Subcutaneous abdominal adipose tissue (tissue), 5 donors: ENCODE results near the gene CMTM8.

ENCODE experiments used
- H3K27ac ChIP-seq: one replicate; pipeline ENCODE4 v1.7.0; 2013; ENCODE audit warnings: low read depth, mild to moderate bottlenecking, inconsistent platforms, low read length, moderate library complexity
- H3K27me3 ChIP-seq, 5 donors: one replicate each; pipeline ENCODE4 v1.7.0; 2013; ENCODE audit warnings: low read length in 5 of 5, inconsistent platforms in 1 of 5; ENCODE audit not compliant: control insufficient read depth in 5 of 5, insufficient read depth in 4 of 5
- H3K36me3 ChIP-seq, 5 donors: one replicate each; pipeline ENCODE4 v1.7.0; 2013; ENCODE audit warnings: low read length in 5 of 5; ENCODE audit not compliant: control insufficient read depth in 5 of 5, insufficient read depth in 5 of 5
- H3K4me1 ChIP-seq, 5 donors: one replicate each; pipeline ENCODE4 v1.7.0; 2013; ENCODE audit warnings: low read length in 5 of 5, mild to moderate bottlenecking in 3 of 5, moderate library complexity in 1 of 5; ENCODE audit not compliant: control insufficient read depth in 5 of 5, insufficient read depth in 5 of 5
- H3K4me3 ChIP-seq, 5 donors: one replicate each; pipeline ENCODE4 v1.7.0; 2013; ENCODE audit warnings: low read length in 5 of 5, low read depth in 1 of 5
- H3K9ac ChIP-seq, 5 donors: one replicate each; pipeline ENCODE4 v1.7.0; 2013; ENCODE audit warnings: low read length in 5 of 5, mild to moderate bottlenecking in 4 of 5, moderate library complexity in 3 of 5
- H3K9me3 ChIP-seq, 5 donors: one replicate each; pipeline ENCODE4 v1.7.0; 2013; ENCODE audit warnings: low read length in 5 of 5; ENCODE audit not compliant: control insufficient read depth in 5 of 5
- donor health status: healthy.
- donor health status: healthy.
- donor health status: healthy.
- donor health status: healthy.
- donor health status: healthy.

CMTM8 gene

DNA sequence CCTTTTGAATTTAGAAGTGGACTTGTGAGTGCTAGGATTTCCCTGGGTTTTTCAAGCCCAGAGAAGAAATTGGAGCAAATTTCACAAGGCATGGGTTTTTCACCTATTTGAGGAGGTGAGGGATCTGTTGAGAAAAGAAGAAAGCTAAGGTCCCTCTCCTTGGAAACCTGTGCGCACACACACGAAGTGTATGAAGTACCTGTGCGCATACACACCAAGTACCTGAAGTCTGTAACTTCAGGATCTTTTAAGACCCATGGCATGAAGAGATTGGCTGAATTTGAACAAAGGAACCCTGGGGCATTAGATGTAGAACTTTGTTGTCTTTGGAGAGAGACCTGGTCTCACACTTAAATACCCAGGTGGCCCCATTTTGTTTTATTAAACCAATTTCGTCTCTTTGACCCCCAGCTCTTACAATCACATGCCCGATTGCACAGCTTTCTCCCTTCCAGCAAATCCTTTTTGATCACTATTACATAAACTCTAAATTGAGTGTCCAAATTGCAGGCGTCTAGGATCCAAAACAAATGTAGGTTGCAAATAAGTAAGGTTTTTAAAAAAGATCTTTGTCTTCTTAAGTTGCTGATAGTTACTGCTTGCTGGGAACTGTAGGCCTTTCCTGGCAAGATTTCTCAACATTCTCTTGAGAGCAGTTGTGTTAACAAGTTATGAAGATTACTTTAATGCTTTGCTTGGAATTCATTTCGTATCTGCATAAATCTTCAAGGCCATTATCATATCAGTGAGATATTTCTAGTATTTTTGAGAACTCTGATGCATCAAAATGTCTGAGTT is 64.3 kb downstream of the CMTM8 start:
- no peaks in the 10 kb centered on the region for H3K36me3 ChIP-seq
- no peaks in the 10 kb centered on the region for H3K27me3 ChIP-seq
- H3K4me3 ChIP-seq = no peak overlapping the region
- no peak overlapping the region for H3K9ac ChIP-seq
- H3K4me1 ChIP-seq = peaks cover 0 to 31% (median 22%) of the 10 kb centered on the region in 5 donors
- no peaks in the 10 kb centered on the region for H3K9me3 ChIP-seq
- H3K27ac ChIP-seq = peak overlapping the region; percentile 20

DNA sequence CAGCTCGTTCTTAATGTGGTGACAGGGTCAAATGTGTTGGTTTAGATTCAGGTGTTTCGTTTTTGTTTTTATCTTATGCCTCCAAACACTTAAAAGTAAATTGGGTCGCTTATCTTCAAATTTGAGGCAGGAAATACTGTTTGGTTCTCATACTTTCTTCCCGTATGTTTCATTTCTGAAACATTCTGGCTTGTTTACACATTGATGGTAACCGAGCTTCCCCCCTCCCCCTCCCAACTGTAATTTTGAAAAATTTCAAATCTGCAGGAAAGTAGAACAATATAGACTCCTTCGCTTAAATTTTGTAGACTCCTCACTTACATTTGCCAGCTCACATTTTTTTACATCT is 64.9 kb downstream of the CMTM8 start:
- Histone ChIP-seq H3K4me3 (no peak overlapping the region), H3K4me1 (peaks cover 0 to 31% (median 22%) of the 10 kb centered on the region in 5 donors), H3K9me3 (no peaks in the 10 kb centered on the region), H3K36me3 (no peaks in the 10 kb centered on the region), H3K27me3 (no peaks in the 10 kb centered on the region), H3K9ac (no peak overlapping the region), H3K27ac (peak overlapping the region; percentile 1)

DNA sequence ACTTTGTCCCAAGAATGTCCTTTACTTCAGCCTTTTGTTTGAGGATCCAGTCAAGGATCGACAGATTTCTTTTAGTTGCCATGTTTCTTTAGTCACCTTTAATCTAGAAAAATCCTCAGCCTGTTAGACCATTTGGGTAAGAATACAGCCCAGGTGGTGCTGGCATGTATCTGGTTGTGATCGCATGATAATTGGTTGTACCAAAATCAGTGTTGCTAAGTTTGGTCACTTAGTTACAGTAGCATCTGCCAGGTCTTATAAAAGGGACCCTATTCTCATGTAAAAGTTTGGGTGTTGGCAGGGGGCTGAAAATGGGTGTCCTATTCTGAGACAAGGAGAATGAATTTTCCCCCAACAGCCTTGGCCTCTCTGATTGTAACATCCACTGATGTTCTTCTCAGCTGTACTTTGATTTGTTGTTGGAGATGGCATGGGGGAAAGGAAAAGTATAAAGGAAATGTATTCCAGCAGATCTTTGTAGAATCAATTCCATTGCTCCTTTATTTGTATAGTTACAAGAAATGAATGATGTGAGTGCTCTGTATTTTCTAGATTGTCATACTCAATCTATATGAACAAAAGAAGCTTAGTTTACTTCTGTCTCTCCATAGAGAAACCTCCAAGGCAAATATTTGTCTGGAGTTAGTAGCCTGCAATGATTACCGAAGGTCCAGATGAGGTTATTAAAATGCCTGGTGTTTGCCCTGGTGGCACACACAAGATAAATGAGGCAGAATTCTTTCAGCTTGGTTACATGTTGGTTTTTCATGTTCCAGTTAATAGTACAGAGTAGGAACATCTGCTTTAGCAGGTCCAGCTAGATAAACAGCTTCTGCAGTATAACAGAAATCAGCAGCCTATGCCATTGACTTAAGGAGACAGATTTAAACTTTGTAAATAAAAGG is 65.7 kb downstream of the CMTM8 start:
- H3K27ac ChIP-seq = no peak overlapping the region
- no peak overlapping the region for H3K9ac ChIP-seq
- no peak overlapping the region for H3K4me3 ChIP-seq
- H3K27me3 ChIP-seq = no peaks in the 10 kb centered on the region
- no peaks in the 10 kb centered on the region for H3K36me3 ChIP-seq
- H3K9me3 ChIP-seq = no peaks in the 10 kb centered on the region
- peaks cover 0 to 31% (median 22%) of the 10 kb centered on the region in 5 donors for H3K4me1 ChIP-seq

GRCh38 chr3:32305361-32305876 is 66.9 kb downstream of the CMTM8 start:
- Histone ChIP-seq H3K4me3 (no peak overlapping the region), H3K36me3 (no peaks in the 10 kb centered on the region), H3K9me3 (no peaks in the 10 kb centered on the region), H3K9ac (no peak overlapping the region), H3K4me1 (peaks cover 0 to 38% (median 31%) of the 10 kb centered on the region in 5 donors), H3K27ac (peak overlapping the region; percentile 24), H3K27me3 (no peaks in the 10 kb centered on the region)

DNA sequence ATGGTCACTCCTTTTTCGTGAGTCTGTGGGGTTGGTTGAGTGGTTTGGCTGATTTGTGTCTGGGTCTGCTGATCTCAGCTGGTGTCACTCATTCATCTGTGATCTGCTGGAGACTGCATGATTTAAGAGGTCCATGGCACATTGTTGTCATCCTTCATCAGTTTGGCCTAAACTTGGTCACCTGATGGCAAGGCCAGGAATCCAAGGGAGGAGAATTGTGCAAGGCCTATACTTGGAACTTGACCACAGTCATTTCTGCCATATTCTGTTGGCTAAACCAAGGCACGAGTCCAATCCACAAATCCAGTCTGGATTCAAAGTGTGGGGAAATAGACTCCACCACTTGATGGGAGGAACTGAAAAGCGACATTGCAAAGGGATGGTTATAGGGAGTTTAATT is 67.6 kb downstream of the CMTM8 start:
- Histone ChIP-seq H3K27ac (no peak overlapping the region), H3K27me3 (no peaks in the 10 kb centered on the region), H3K36me3 (no peaks in the 10 kb centered on the region), H3K4me3 (no peak overlapping the region), H3K9ac (no peak overlapping the region), H3K9me3 (no peaks in the 10 kb centered on the region), H3K4me1 (peaks cover 0 to 44% (median 32%) of the 10 kb centered on the region in 5 donors)

- Histone ChIP-seq H3K27ac (no peak overlapping the region), H3K9me3 (no peaks in the 10 kb centered on the region), H3K27me3 (no peaks in the 10 kb centered on the region), H3K4me3 (no peak overlapping the region), H3K36me3 (no peaks in the 10 kb centered on the region), H3K9ac (no peak overlapping the region), H3K4me1 (peaks cover 0 to 47% (median 32%) of the 10 kb centered on the region in 5 donors)
Observed at GRCh38 chr3:32307591-32307990, 69.1 kb downstream of the CMTM8 start.

DNA sequence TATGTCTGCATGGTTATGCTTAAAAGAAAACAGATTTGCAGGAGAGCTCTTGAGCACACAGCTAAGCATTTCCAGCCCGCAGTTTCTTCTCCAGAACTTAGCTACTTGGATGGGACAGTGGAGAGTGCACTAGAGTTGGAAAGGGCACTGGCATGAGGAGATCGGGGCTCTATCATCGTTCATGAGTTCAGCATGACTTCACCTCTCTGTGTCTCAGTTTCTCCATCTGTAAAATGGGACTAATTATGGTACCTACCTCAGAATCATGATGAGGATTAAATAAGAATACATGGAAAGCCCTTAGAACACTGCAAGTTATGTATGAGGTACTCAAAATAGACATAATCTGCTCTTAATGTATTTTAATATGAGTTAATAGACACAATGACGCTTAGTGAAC is 69.9 kb downstream of the CMTM8 start:
- H3K36me3 ChIP-seq = no peaks in the 10 kb centered on the region
- H3K4me3 ChIP-seq = no peak overlapping the region
- H3K4me1 ChIP-seq = peaks cover 0 to 39% (median 25%) of the 10 kb centered on the region in 5 donors
- no peak overlapping the region for H3K9ac ChIP-seq
- H3K27me3 ChIP-seq = no peaks in the 10 kb centered on the region
- no peak overlapping the region for H3K27ac ChIP-seq
- H3K9me3 ChIP-seq = no peaks in the 10 kb centered on the region

DNA sequence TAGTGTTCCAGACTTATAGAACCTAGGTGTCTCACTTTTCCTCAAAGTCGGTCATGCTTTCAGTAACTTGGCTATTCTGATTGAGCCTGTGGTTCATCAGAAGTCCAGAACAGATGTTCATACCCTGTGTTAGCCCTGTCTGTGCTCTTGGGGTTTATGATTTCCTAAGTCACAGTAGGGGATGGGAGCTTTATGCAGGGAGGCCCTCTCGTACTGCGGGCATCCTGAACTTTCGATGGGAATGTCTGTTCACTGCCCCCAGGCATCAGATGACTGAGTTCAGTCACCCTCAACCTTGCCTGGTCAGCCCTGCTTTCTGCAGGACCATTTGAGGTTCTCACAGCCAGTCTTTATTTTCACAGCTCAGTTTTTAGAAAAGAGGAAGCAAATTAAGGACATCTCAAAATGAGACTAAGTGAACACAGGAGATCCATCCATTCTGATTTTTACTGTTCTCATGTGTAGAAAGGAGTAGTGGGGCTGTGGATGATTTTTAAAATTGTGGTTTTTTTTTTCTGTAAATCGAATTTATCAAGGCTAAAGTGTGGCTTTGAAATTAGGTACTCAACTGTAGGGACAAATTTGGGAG is 71.3 kb downstream of the CMTM8 start:
- H3K27ac ChIP-seq = no peak overlapping the region
- H3K9ac ChIP-seq = no peak overlapping the region
- H3K4me3 ChIP-seq = no peak overlapping the region
- no peaks in the 10 kb centered on the region for H3K36me3 ChIP-seq
- H3K4me1 ChIP-seq = peaks cover 0 to 26% (median 21%) of the 10 kb centered on the region in 5 donors
- H3K27me3 ChIP-seq = no peaks in the 10 kb centered on the region
- no peaks in the 10 kb centered on the region for H3K9me3 ChIP-seq

- no peaks in the 10 kb centered on the region for H3K9me3 ChIP-seq
- H3K27ac ChIP-seq = no peak overlapping the region
- no peak overlapping the region for H3K4me3 ChIP-seq
- H3K9ac ChIP-seq = no peak overlapping the region
- peaks cover 0 to 20% (median 15%) of the 10 kb centered on the region in 5 donors for H3K4me1 ChIP-seq
- H3K27me3 ChIP-seq = no peaks in the 10 kb centered on the region
- H3K36me3 ChIP-seq = no peaks in the 10 kb centered on the region
Observed at GRCh38 chr3:32310336-32310735, 71.9 kb downstream of the CMTM8 start.
